Keratinocyte (primary cell): ENCODE measurements around the gene ELAVL2. TPM values are rescaled to one million over a fixed set of nuclear protein-coding genes. Genes with fewer than 3 reads are reported as not detected.

Experiments used
- DNase-seq: peaks from one replicate; pipeline ENCODE4 v3.0.0-alpha.2; 2011; ENCODE audit warnings: low read depth, missing footprints, low spot score
- FAIRE-seq: peaks from 2 replicates; lab custom pipeline; 2011; peaks lifted over from hg19 to GRCh38; lab: Jason Lieb, UNC
- H2AFZ ChIP-seq: 2 replicates; pipeline ENCODE4 v1.6.0; 2012; ENCODE audit warnings: low read length, control low read depth, inconsistent platforms; ENCODE audit not compliant: control insufficient read depth
- H3K27ac ChIP-seq: 2 replicates; pipeline ENCODE4 v1.5.1; 2011; ENCODE audit warnings: low read length; ENCODE audit not compliant: control insufficient read depth, insufficient read depth
- H3K27me3 ChIP-seq: 3 replicates; pipeline ENCODE4 v1.6.0; 2011; ENCODE audit warnings: low read length; ENCODE audit not compliant: control insufficient read depth, insufficient read depth; ENCODE audit errors: extremely low read depth
- H3K36me3 ChIP-seq, 2 experiments: 2 replicates in 1 of 2; 3 replicates in 1 of 2; pipeline ENCODE4 v1.5.1; 2011; ENCODE audit warnings: low read length in 2 of 2, mild to moderate bottlenecking in 1 of 2; ENCODE audit not compliant: control insufficient read depth in 2 of 2, insufficient read depth in 2 of 2; ENCODE audit errors: extremely low read depth in 1 of 2
- H3K4me1 ChIP-seq: 3 replicates; pipeline ENCODE4 v1.5.1; 2011; ENCODE audit warnings: low read length; ENCODE audit not compliant: control insufficient read depth, insufficient read depth; ENCODE audit errors: extremely low read depth
- H3K4me2 ChIP-seq: 3 replicates; pipeline ENCODE4 v1.6.0; 2011; ENCODE audit warnings: low read depth, low read length; ENCODE audit not compliant: control insufficient read depth, insufficient read depth; ENCODE audit errors: extremely low read depth
- H3K4me3 ChIP-seq, 3 experiments: fragments of 200-600 bp in 1 of 3; sonication (generic) in 1 of 3; 2 replicates in 2 of 3; 3 replicates in 1 of 3; pipeline ENCODE4 v1.5.1; 2011 to 2016; ENCODE audit warnings: low read length in 3 of 3, mild to moderate bottlenecking in 3 of 3, control low read depth in 2 of 3, inconsistent platforms in 1 of 3, low read depth in 1 of 3, mixed read lengths in 1 of 3, mixed run types in 1 of 3, moderate library complexity in 1 of 3; ENCODE audit not compliant: control insufficient read depth in 2 of 3, insufficient read depth in 2 of 3; ENCODE audit errors: extremely low read depth in 1 of 3
- H3K79me2 ChIP-seq: 2 replicates; pipeline ENCODE4 v1.6.0; 2012; ENCODE audit warnings: low read length; ENCODE audit not compliant: control insufficient read depth, insufficient read depth
- H3K9ac ChIP-seq: 3 replicates; pipeline ENCODE4 v1.6.0; 2011; ENCODE audit warnings: low read length; ENCODE audit not compliant: control insufficient read depth, insufficient read depth; ENCODE audit errors: extremely low read depth
- H3K9me1 ChIP-seq: 3 replicates; pipeline ENCODE4 v1.6.0; 2011; ENCODE audit warnings: low read length; ENCODE audit not compliant: control insufficient read depth, insufficient read depth; ENCODE audit errors: extremely low read depth
- H3K9me3 ChIP-seq: 2 replicates; pipeline ENCODE4 v1.5.1; 2012; ENCODE audit warnings: low read depth, low read length; ENCODE audit not compliant: control insufficient read depth
- H4K20me1 ChIP-seq: 3 replicates; pipeline ENCODE4 v1.6.0; 2011; ENCODE audit warnings: low read length; ENCODE audit not compliant: control insufficient read depth, insufficient read depth; ENCODE audit errors: extremely low read depth
- EZH2 ChIP-seq: IDR thresholded peaks from one replicate; pipeline ENCODE4 v1.6.1; 2012; ENCODE audit warnings: inconsistent platforms, mild to moderate bottlenecking, low read length, moderate library complexity
- dilution Hi-C: fragments of 300-500 bp; cut with MboI; formaldehyde crosslinking; loops from one replicate; pipeline ENCODE4 v1.7.0; 2020; ENCODE audit warnings: low sequenced_read_pairs; ENCODE audit not compliant: extremely low pct_ligation_motif_present
- polyA plus RNA-seq, 5 experiments: library from polyadenylated mRNA; depleted of rRNA in 3 of 5; stranded (reverse) in 3 of 5; stranded (forward) in 1 of 5; unstranded in 1 of 5; fragments of >200 nt; gene quantifications; 1 replicate in 1 of 5; 2 replicates in 3 of 5; 3 replicates in 1 of 5; pipeline versions ENCODE4 v1.2.1 to v1.2.3, GENCODE V29; 2011 to 2012; ENCODE audit warnings: missing spikeins in 2 of 5, low read depth in 1 of 5, low replicate concordance in 1 of 5
- TF ChIP-seq, protein P1 (sequence below), 3 experiments: IDR thresholded peaks in 1 of 3; conservative IDR thresholded peaks in 1 of 3; optimal IDR thresholded peaks in 1 of 3; 2 replicates in 2 of 3; 3 replicates in 1 of 3; pipeline versions ENCODE3 to v1.5.1; 2011; ENCODE audit warnings: low read length in 3 of 3, mild to moderate bottlenecking in 3 of 3, moderate library complexity in 2 of 3, control low read depth in 1 of 3, inconsistent platforms in 1 of 3; ENCODE audit not compliant: insufficient read depth in 2 of 3; ENCODE audit errors: extremely low read depth in 1 of 3

Gene ELAVL2
- polyA plus RNA-seq, 1 donor (not counting 4 experiments of a cell fraction or from before 2014, with no cell fraction given) = 4.3 TPM

DNA sequence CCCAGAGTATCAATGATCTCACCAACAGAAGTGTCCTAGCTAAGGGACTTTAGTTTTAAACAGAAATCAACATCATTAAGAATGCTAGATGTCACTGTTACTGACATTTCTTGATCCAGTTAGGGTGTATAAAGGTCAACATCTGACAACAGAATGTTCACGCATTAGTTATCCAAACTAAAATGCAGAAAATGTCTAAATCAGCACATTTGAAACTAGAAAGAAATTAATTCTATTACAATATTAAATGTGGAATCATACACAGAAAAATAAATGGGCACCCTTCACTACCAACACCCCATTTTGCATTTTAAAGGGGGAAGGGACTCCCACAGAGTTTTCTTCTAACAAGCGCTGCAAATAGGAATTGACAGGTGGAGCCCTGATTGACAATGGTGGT lies 24.5 kb downstream of the ELAVL2 start:
- Histone ChIP-seq H3K36me3 (no peaks in the 10 kb centered on the region), H3K9me1 (no peaks in the 10 kb centered on the region), H3K79me2 (no peaks in the 10 kb centered on the region), H3K4me2 (no peak overlapping the region), H3K27ac (no peak overlapping the region), H2AFZ (no peak overlapping the region), H3K4me1 (peaks cover 4% of the 10 kb centered on the region), H3K9me3 (no peaks in the 10 kb centered on the region), H3K4me3 (no peak overlapping the region), H3K9ac (no peak overlapping the region), H4K20me1 (no peaks in the 10 kb centered on the region), H3K27me3 (no peaks in the 10 kb centered on the region)
- FAIRE-seq (no peak), DNase-seq (no peak)
- dilution Hi-C loops = no loop called here
- TF ChIP-seq, protein P1, sequence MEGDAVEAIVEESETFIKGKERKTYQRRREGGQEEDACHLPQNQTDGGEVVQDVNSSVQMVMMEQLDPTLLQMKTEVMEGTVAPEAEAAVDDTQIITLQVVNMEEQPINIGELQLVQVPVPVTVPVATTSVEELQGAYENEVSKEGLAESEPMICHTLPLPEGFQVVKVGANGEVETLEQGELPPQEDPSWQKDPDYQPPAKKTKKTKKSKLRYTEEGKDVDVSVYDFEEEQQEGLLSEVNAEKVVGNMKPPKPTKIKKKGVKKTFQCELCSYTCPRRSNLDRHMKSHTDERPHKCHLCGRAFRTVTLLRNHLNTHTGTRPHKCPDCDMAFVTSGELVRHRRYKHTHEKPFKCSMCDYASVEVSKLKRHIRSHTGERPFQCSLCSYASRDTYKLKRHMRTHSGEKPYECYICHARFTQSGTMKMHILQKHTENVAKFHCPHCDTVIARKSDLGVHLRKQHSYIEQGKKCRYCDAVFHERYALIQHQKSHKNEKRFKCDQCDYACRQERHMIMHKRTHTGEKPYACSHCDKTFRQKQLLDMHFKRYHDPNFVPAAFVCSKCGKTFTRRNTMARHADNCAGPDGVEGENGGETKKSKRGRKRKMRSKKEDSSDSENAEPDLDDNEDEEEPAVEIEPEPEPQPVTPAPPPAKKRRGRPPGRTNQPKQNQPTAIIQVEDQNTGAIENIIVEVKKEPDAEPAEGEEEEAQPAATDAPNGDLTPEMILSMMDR (optimal IDR thresholded peaks at IDR 0.05 in 1 of 3, IDR thresholded peaks at IDR 0.05 in 1 of 3, conservative IDR thresholded peaks at IDR 0.05 in 1 of 3; ENCODE audit: extremely low read depth in 1 of 3, insufficient read depth in 2 of 3, low read length in 3 of 3) = no peak
- no peak for TF ChIP-seq EZH2

DNA sequence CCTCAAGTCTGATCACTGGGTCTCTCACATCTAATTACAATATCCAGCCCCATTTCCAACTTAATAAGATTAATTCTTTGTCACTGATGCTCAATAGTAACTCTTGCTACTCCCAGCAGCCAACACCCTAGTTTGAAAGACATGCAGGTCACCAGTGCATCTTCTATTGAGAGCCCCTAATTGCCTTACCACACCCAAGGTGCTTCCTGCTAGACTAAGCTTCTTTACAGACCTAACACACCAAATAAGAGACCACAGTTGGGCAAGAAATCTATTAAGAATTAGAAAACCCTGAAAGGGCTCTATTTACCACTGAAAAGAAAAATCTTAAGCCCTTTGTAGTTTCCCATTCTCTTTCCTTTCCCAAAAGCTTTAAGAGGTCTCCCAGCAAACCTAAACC lies 26.5 kb downstream of the ELAVL2 start:
- no peak for DNase-seq
- Histone ChIP-seq H3K4me3 (no peak overlapping the region), H2AFZ (no peak overlapping the region), H3K9me3 (no peaks in the 10 kb centered on the region), H3K4me1 (peaks cover 4% of the 10 kb centered on the region), H4K20me1 (no peaks in the 10 kb centered on the region), H3K79me2 (no peaks in the 10 kb centered on the region), H3K27me3 (no peaks in the 10 kb centered on the region), H3K4me2 (no peak overlapping the region), H3K9me1 (no peaks in the 10 kb centered on the region), H3K9ac (no peak overlapping the region), H3K36me3 (no peaks in the 10 kb centered on the region), H3K27ac (no peak overlapping the region)
- TF ChIP-seq EZH2 = no peak
- TF ChIP-seq, protein P1 (optimal IDR thresholded peaks at IDR 0.05 in 1 of 3, IDR thresholded peaks at IDR 0.05 in 1 of 3, conservative IDR thresholded peaks at IDR 0.05 in 1 of 3; ENCODE audit: extremely low read depth in 1 of 3, insufficient read depth in 2 of 3, low read length in 3 of 3) = no peak
- no peak for FAIRE-seq
- dilution Hi-C loops = no loop called here
